ENCODE data around the gene MAGI2. TPM values are rescaled to one million over a fixed set of nuclear protein-coding genes. Genes with fewer than 3 reads are reported as not detected.
A peak's percentile ranks its signal among the peaks of the same experiment; 100 is the strongest.

Gene MAGI2
- total and polyA plus RNA-seq, 8 donors, result 1.3 to 4.0 (median 2.0) TPM

GRCh38 chr7:79410345-79410744, 43.1 kb downstream of the MAGI2 start:
- TF ChIP-seq CTCF (IDR thresholded peaks at IDR 0.05), result no peak
- no peaks in the 10 kb centered on the region for H3K36me3 ChIP-seq
- no peak for ATAC-seq
- H3K27me3 ChIP-seq, result peaks cover 0 to 6% (median 0%) of the 10 kb centered on the region in 4 donors
- intact Hi-C loops (cut with DNase I), result no loop called here
- no peak for DNase-seq
- H3K9me3 ChIP-seq, result no peaks in the 10 kb centered on the region
- H3K4me3 ChIP-seq, result no peak overlapping the region
- H3K27ac ChIP-seq, result no peak overlapping the region
- H3K4me1 ChIP-seq, result no peaks in the 10 kb centered on the region
- no peak for FAIRE-seq

GRCh38 chr7:79407351-79407750, 46.1 kb downstream of the MAGI2 start:
- intact Hi-C loops (cut with DNase I), result no loop called here
- FAIRE-seq (no peak), ATAC-seq (no peak), DNase-seq (no peak)
- Histone ChIP-seq H3K4me1 (no peaks in the 10 kb centered on the region), H3K36me3 (no peaks in the 10 kb centered on the region), H3K9me3 (no peaks in the 10 kb centered on the region), H3K4me3 (no peak overlapping the region), H3K27me3 (peaks cover 0 to 6% (median 0%) of the 10 kb centered on the region in 4 donors), H3K27ac (no peak overlapping the region)
- WGBS, 2 donors, result 45 to 66% methylated on average over 2 of the region's 2 CpGs
- TF ChIP-seq CTCF (IDR thresholded peaks at IDR 0.05), result no peak

GRCh38 chr7:79406371-79406770, 47.1 kb downstream of the MAGI2 start:
- no peak overlapping the region for H3K27ac ChIP-seq
- H3K9me3 ChIP-seq, result no peaks in the 10 kb centered on the region
- DNase-seq, result no peak
- TF ChIP-seq CTCF (IDR thresholded peaks at IDR 0.05), result no peak
- H3K4me1 ChIP-seq, result no peaks in the 10 kb centered on the region
- intact Hi-C loops (cut with DNase I), result no loop called here
- peaks cover 0 to 6% (median 0%) of the 10 kb centered on the region in 4 donors for H3K27me3 ChIP-seq
- no peak for FAIRE-seq
- H3K4me3 ChIP-seq, result no peak overlapping the region
- WGBS, 2 donors, result 30 to 42% methylated on average over 2 of the region's 2 CpGs
- no peaks in the 10 kb centered on the region for H3K36me3 ChIP-seq
- peak in 1 of 4 donors; percentile 40 for ATAC-seq

- H3K36me3 ChIP-seq, result no peaks in the 10 kb centered on the region
- no peaks in the 10 kb centered on the region for H3K4me1 ChIP-seq
- H3K27ac ChIP-seq, result no peak overlapping the region
- no peaks in the 10 kb centered on the region for H3K9me3 ChIP-seq
- H3K4me3 ChIP-seq, result no peak overlapping the region
- H3K27me3 ChIP-seq, result peaks cover 0 to 6% (median 0%) of the 10 kb centered on the region in 4 donors
- ATAC-seq (no peak), FAIRE-seq (no peak), DNase-seq (no peak)
- TF ChIP-seq CTCF (IDR thresholded peaks at IDR 0.05), result no peak
- intact Hi-C loops (cut with DNase I), result no loop called here
Observed at GRCh38 chr7:79405368-79405767, 48.1 kb downstream of the MAGI2 start.

- DNase-seq, result no peak
- ATAC-seq, result no peak
- 47 to 50% methylated on average over 3 of the region's 3 CpGs for WGBS, 2 donors
- no peak overlapping the region for H3K27ac ChIP-seq
- no peak overlapping the region for H3K4me3 ChIP-seq
- peaks cover 0 to 6% (median 0%) of the 10 kb centered on the region in 4 donors for H3K27me3 ChIP-seq
- no peak for FAIRE-seq
- H3K4me1 ChIP-seq, result no peaks in the 10 kb centered on the region
- no peaks in the 10 kb centered on the region for H3K36me3 ChIP-seq
- intact Hi-C loops (cut with DNase I), result no loop called here
- H3K9me3 ChIP-seq, result no peaks in the 10 kb centered on the region
- TF ChIP-seq CTCF (IDR thresholded peaks at IDR 0.05), result no peak
Observed at GRCh38 chr7:79403879-79404278, 49.6 kb downstream of the MAGI2 start.

Data from pancreas (tissue), 10 donors.